MM.1S (cell line): ENCODE measurements around the gene CFAP54.

Experiments
- DNase-seq: peaks from one replicate; pipeline ENCODE4 v3.0.0-alpha.2; 2015
- H2AFZ ChIP-seq: fragments of 300-600 bp; sonication (generic); 2 replicates; pipeline ENCODE4 v1.6.0; 2016; ENCODE audit warnings: antibody characterized with exemption, low read length
- H3F3A ChIP-seq: fragments of 300-600 bp; sonication (generic); 2 replicates; pipeline ENCODE4 v1.6.1; 2016; ENCODE audit warnings: mild to moderate bottlenecking, antibody characterized with exemption, low read length, moderate library complexity, mixed read lengths; ENCODE audit not compliant: insufficient read depth
- H3K27ac ChIP-seq: fragments of 300-600 bp; sonication (generic); 2 replicates; pipeline ENCODE4 v1.5.1; 2016; ENCODE audit warnings: mild to moderate bottlenecking, low read length
- H3K27me3 ChIP-seq: fragments of 300-600 bp; sonication (generic); replicated peaks from 2 replicates; pipeline ENCODE4 v1.6.0; 2016; ENCODE audit warnings: low read length; ENCODE audit not compliant: insufficient read depth
- H3K36me3 ChIP-seq: fragments of 300-600 bp; sonication (generic); replicated peaks from 2 replicates; pipeline ENCODE4 v1.6.1; 2016; ENCODE audit warnings: mild to moderate bottlenecking, low read length, mixed read lengths; ENCODE audit not compliant: insufficient read depth
- H3K4me1 ChIP-seq: fragments of 300-600 bp; sonication (generic); 2 replicates; pipeline ENCODE4 v1.6.1; 2016; ENCODE audit warnings: low read length, mixed read lengths
- H3K4me2 ChIP-seq: fragments of 300-600 bp; sonication (generic); 2 replicates; pipeline ENCODE4 v1.6.0; 2016; ENCODE audit warnings: low read depth, low read length
- H3K4me3 ChIP-seq: fragments of 300-600 bp; sonication (generic); 2 replicates; pipeline ENCODE4 v1.5.1; 2016; ENCODE audit warnings: low read length, mixed read lengths
- H3K79me2 ChIP-seq: fragments of 300-600 bp; sonication (generic); 2 replicates; pipeline ENCODE4 v1.6.1; 2016; ENCODE audit warnings: mixed run types, low read length, mixed read lengths
- H3K9ac ChIP-seq: fragments of 300-600 bp; sonication (generic); 2 replicates; pipeline ENCODE4 v1.6.1; 2016; ENCODE audit warnings: low read length, mixed read lengths
- H3K9me2 ChIP-seq: fragments of 300-600 bp; sonication (generic); replicated peaks from 2 replicates; pipeline ENCODE4 v1.6.1; 2016; ENCODE audit warnings: mild to moderate bottlenecking, low read length, mixed read lengths; ENCODE audit not compliant: insufficient read depth
- H3K9me3 ChIP-seq: fragments of 300-600 bp; sonication (generic); replicated peaks from 2 replicates; pipeline ENCODE4 v1.6.1; 2016; ENCODE audit warnings: mild to moderate bottlenecking, low read length, mixed read lengths; ENCODE audit not compliant: insufficient read depth
- H4K20me1 ChIP-seq: fragments of 300-600 bp; sonication (generic); 2 replicates; pipeline ENCODE4 v1.6.1; 2016; ENCODE audit warnings: mild to moderate bottlenecking, low read length, moderate library complexity, mixed read lengths; ENCODE audit not compliant: insufficient read depth
- EZH2 ChIP-seq: fragments of 300-600 bp; sonication (generic); optimal IDR thresholded peaks from 2 replicates; pipeline ENCODE3; 2017; ENCODE audit warnings: low read depth, mild to moderate bottlenecking, antibody characterized with exemption, low read length, mixed read lengths
- EZH2phosphoT487 ChIP-seq: fragments of 300-600 bp; sonication (generic); IDR thresholded peaks from 2 replicates; pipeline ENCODE4 v1.6.1; 2018; ENCODE audit warnings: antibody characterized with exemption, low read length
- TF ChIP-seq, protein P1 (sequence below): fragments of 300-600 bp; sonication (generic); IDR thresholded peaks from 2 replicates; pipeline ENCODE4 v1.5.1; 2016; ENCODE audit warnings: antibody characterized with exemption, low read length, mixed read lengths

The CFAP54 gene

DNA sequence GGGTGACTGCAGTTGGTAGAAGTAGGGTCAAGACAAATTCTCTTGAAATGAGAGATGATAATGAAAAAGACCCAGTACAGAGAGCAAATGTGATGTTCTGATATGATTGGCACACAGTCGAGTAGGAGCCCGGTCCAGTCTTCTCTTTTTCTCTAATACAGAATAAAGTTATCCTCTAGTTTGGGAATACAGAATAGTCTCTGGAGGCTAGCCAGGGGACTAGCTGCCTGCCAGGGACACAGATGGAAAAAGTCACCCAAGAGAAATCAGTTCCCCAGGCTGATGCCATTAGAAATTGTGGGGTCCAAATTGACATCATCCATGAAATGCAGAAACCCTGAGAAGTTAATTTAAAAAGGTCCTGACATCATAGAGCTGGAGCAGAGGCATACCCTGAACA is 240.5 kb downstream of the CFAP54 start:
- no peak for DNase-seq
- Histone ChIP-seq H3K4me2 (no peak overlapping the region), H3F3A (no peaks in the 10 kb centered on the region)

DNA sequence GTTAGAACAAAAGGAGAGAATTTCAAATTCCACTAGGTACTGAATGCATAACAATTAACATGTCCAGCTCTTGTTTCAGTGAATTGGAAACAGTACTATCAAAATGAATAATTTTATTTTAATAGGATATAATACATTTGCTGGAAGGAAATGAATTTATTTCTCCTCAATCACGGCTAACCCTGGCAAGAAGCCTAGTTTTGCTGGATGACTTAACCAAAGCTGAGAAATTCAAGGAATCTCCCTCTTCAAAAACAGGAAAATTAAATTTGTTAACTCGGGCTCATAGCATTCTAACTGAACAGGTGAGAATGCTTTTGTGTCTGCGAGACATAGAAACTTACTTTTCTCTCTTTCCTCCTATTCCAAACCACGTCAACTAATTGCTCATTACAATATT is 254.2 kb downstream of the CFAP54 start:
- H3K79me2 ChIP-seq: no peaks in the 10 kb centered on the region
- no peaks in the 10 kb centered on the region for H3K36me3 ChIP-seq
- H4K20me1 ChIP-seq: no peaks in the 10 kb centered on the region
- no peaks in the 10 kb centered on the region for H3K9me2 ChIP-seq
- TF ChIP-seq EZH2phosphoT487 (no peak), EZH2 (no peak)
- TF ChIP-seq, protein P1, sequence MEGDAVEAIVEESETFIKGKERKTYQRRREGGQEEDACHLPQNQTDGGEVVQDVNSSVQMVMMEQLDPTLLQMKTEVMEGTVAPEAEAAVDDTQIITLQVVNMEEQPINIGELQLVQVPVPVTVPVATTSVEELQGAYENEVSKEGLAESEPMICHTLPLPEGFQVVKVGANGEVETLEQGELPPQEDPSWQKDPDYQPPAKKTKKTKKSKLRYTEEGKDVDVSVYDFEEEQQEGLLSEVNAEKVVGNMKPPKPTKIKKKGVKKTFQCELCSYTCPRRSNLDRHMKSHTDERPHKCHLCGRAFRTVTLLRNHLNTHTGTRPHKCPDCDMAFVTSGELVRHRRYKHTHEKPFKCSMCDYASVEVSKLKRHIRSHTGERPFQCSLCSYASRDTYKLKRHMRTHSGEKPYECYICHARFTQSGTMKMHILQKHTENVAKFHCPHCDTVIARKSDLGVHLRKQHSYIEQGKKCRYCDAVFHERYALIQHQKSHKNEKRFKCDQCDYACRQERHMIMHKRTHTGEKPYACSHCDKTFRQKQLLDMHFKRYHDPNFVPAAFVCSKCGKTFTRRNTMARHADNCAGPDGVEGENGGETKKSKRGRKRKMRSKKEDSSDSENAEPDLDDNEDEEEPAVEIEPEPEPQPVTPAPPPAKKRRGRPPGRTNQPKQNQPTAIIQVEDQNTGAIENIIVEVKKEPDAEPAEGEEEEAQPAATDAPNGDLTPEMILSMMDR: no peak
- H3K4me2 ChIP-seq: no peak overlapping the region
- no peak overlapping the region for H2AFZ ChIP-seq
- no peaks in the 10 kb centered on the region for H3K9me3 ChIP-seq
- DNase-seq: no peak
- H3K9ac ChIP-seq: no peak overlapping the region
- no peak overlapping the region for H3K4me3 ChIP-seq
- H3K27ac ChIP-seq: no peak overlapping the region
- H3K4me1 ChIP-seq: no peaks in the 10 kb centered on the region
- no peaks in the 10 kb centered on the region for H3K27me3 ChIP-seq
- no peaks in the 10 kb centered on the region for H3F3A ChIP-seq

More for the DNA sequence above, 240.5 kb downstream of the CFAP54 start:
- TF ChIP-seq, protein P1: no peak
- no peak for TF ChIP-seq EZH2
- Histone ChIP-seq H3K27ac (no peak overlapping the region), H4K20me1 (no peaks in the 10 kb centered on the region), H3K4me3 (no peak overlapping the region), H3K9ac (no peak overlapping the region), H3K4me1 (no peaks in the 10 kb centered on the region), H2AFZ (no peak overlapping the region), H3K36me3 (no peaks in the 10 kb centered on the region), H3K9me3 (no peaks in the 10 kb centered on the region), H3K79me2 (no peaks in the 10 kb centered on the region), H3K9me2 (no peaks in the 10 kb centered on the region), H3K27me3 (no peaks in the 10 kb centered on the region)

DNA sequence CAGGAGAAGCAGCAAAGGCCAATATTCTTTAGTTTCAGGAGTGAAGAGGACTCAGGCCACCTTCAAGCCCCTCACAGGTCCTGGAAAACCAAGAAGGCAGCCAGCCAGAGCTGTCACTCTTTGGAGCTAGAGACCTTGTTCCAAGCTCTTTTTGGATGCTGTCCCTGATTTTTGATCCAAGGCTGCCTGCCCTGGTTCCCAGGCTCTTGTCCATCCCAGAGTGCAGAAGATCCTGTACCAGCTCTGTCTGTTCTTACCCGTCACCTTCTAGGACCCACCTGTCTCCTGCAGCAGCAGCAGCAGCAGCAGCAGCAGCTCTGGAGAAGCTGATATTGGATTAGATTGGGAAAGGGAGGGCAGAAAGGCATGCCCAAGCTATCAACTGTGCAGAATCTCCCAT is 260.6 kb downstream of the CFAP54 start:
- Histone ChIP-seq H3K4me3 (no peak overlapping the region), H3K27me3 (no peaks in the 10 kb centered on the region), H3K27ac (no peak overlapping the region), H3K9me2 (no peaks in the 10 kb centered on the region), H3K4me1 (no peaks in the 10 kb centered on the region), H2AFZ (no peak overlapping the region), H3K9ac (no peak overlapping the region), H3K9me3 (no peaks in the 10 kb centered on the region), H4K20me1 (no peaks in the 10 kb centered on the region), H3F3A (no peaks in the 10 kb centered on the region), H3K36me3 (no peaks in the 10 kb centered on the region), H3K79me2 (no peaks in the 10 kb centered on the region), H3K4me2 (no peak overlapping the region)
- no peak for TF ChIP-seq EZH2phosphoT487
- no peak for TF ChIP-seq EZH2
- TF ChIP-seq, protein P1: no peak
- no peak for DNase-seq
